ENCODE measurements around the gene ABCC9. TPM values are rescaled to one million over a fixed set of nuclear protein-coding genes. Genes with fewer than 3 reads are reported as not detected.
"Not testable (repeated sequence)": the region's sequence is repeated elsewhere in the genome, so short reads cannot be mapped to it uniquely, and the experiment has no call there.

The ABCC9 gene
- total and polyA plus RNA-seq, 10 donors, result 0.42 to 21.8 (median 14.2) TPM

DNA sequence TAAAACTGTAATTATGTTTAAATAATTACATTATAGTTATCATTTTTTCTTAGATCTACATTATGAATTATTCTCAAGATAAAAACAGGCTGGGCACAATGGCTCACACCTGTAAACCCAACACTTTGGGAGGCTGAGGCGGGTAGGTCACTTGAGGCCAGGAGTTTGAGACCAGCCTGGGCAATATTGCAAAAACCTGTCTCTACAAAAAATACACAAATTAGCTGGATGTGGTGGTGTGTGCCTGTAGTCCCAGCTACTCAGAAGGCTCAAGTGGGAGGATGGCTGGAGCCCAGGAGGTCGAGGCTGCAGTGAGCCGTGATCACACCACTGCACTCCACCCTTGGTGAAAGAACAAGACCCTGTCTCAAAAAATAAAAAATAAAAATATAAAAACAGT is 126.4 kb downstream of the ABCC9 start:
- intact Hi-C loops (cut with DNase I; ENCODE audit: low total_unique reads), result no loop called here

GRCh38 chr12:21814327-21814726 is 126.9 kb downstream of the ABCC9 start:
- Histone ChIP-seq H3K9me3 (peaks cover 0 to 18% (median 10%) of the 10 kb centered on the region in 8 donors), H3K27me3 (replicated peaks in 1 of 7) (no peaks in the 10 kb centered on the region), H3K4me3 (no peak overlapping the region), H3K4me1 (no peaks in the 10 kb centered on the region), H3K27ac (no peak overlapping the region), H3K36me3 (no peaks in the 10 kb centered on the region)
- TF ChIP-seq POLR2AphosphoS5 (IDR thresholded peaks at IDR 0.05), result no peak
- TF ChIP-seq, protein P1, sequence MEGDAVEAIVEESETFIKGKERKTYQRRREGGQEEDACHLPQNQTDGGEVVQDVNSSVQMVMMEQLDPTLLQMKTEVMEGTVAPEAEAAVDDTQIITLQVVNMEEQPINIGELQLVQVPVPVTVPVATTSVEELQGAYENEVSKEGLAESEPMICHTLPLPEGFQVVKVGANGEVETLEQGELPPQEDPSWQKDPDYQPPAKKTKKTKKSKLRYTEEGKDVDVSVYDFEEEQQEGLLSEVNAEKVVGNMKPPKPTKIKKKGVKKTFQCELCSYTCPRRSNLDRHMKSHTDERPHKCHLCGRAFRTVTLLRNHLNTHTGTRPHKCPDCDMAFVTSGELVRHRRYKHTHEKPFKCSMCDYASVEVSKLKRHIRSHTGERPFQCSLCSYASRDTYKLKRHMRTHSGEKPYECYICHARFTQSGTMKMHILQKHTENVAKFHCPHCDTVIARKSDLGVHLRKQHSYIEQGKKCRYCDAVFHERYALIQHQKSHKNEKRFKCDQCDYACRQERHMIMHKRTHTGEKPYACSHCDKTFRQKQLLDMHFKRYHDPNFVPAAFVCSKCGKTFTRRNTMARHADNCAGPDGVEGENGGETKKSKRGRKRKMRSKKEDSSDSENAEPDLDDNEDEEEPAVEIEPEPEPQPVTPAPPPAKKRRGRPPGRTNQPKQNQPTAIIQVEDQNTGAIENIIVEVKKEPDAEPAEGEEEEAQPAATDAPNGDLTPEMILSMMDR (IDR thresholded peaks at IDR 0.05 in 8 of 11, conservative IDR thresholded peaks at IDR 0.05 in 3 of 11), result no peak
- no peak for TF ChIP-seq POLR2A (IDR thresholded peaks at IDR 0.05)
- intact Hi-C loops (cut with DNase I; ENCODE audit: low total_unique reads), result no loop called here
- no peak for DNase-seq
- 80 to 93% (median 85%) methylated on average over 2 of the region's 2 CpGs for WGBS, 5 donors

More for the DNA sequence above, 126.4 kb downstream of the ABCC9 start:
- H3K9me3 ChIP-seq, result peaks cover 0 to 16% (median 9%) of the 10 kb centered on the region in 8 donors
- no peak overlapping the region for H3K4me3 ChIP-seq
- no peak for TF ChIP-seq POLR2A (IDR thresholded peaks at IDR 0.05)
- TF ChIP-seq POLR2AphosphoS5 (IDR thresholded peaks at IDR 0.05), result no peak
- TF ChIP-seq, protein P1 (IDR thresholded peaks at IDR 0.05 in 8 of 11, conservative IDR thresholded peaks at IDR 0.05 in 3 of 11), result no peak
- DNase-seq, result no peak
- no peak overlapping the region for H3K27ac ChIP-seq
- WGBS, 5 donors, result 81 to 94% (median 86%) methylated on average over 3 of the region's 3 CpGs
- no peaks in the 10 kb centered on the region for H3K4me1 ChIP-seq
- no peaks in the 10 kb centered on the region for H3K27me3 ChIP-seq (replicated peaks in 1 of 7)
- no peaks in the 10 kb centered on the region for H3K36me3 ChIP-seq

GRCh38 chr12:21813751-21814150 is 127.5 kb downstream of the ABCC9 start:
- no peaks in the 10 kb centered on the region for H3K36me3 ChIP-seq
- TF ChIP-seq POLR2A (IDR thresholded peaks at IDR 0.05) (no peak), POLR2AphosphoS5 (IDR thresholded peaks at IDR 0.05) (no peak)
- TF ChIP-seq, protein P1 (IDR thresholded peaks at IDR 0.05 in 8 of 11, conservative IDR thresholded peaks at IDR 0.05 in 3 of 11), result no peak
- H3K27ac ChIP-seq, result no peak overlapping the region
- H3K27me3 ChIP-seq (replicated peaks in 1 of 7), result no peaks in the 10 kb centered on the region
- peaks cover 0 to 18% (median 10%) of the 10 kb centered on the region in 8 donors for H3K9me3 ChIP-seq
- 78 to 87% (median 82%) methylated on average over 3 of the region's 3 CpGs for WGBS, 5 donors
- H3K4me1 ChIP-seq, result no peaks in the 10 kb centered on the region
- no peak overlapping the region for H3K4me3 ChIP-seq
- DNase-seq, result no peak
- intact Hi-C loops (cut with DNase I; ENCODE audit: low total_unique reads), result no loop called here

DNA sequence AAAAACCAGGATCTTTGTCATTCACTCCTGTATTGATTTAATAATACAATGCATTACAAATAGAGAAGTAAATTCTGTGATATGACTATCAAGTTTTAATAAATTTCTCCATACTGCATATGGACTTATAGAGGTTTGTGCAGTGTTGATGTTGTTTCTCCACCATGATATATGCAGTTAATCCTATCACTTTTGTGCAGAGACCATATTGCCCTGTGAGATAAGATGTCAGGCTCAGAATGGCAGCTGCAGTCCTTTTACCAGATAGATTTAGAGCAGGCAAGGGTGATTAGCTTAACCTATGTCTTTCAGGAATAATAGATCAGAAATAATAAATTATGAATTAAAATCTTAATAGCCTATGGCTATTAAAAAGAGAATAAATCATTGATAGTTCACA is 128.1 kb downstream of the ABCC9 start:
- no peaks in the 10 kb centered on the region for H3K4me1 ChIP-seq
- peaks cover 0 to 18% (median 10%) of the 10 kb centered on the region in 8 donors for H3K9me3 ChIP-seq
- no peak overlapping the region for H3K27ac ChIP-seq
- intact Hi-C loops (cut with DNase I; ENCODE audit: low total_unique reads), result no loop called here
- H3K4me3 ChIP-seq, result no peak overlapping the region
- TF ChIP-seq POLR2A (IDR thresholded peaks at IDR 0.05) (no peak), POLR2AphosphoS5 (IDR thresholded peaks at IDR 0.05) (no peak)
- TF ChIP-seq, protein P1 (IDR thresholded peaks at IDR 0.05 in 8 of 11, conservative IDR thresholded peaks at IDR 0.05 in 3 of 11), result no peak
- H3K27me3 ChIP-seq (replicated peaks in 1 of 7), result no peaks in the 10 kb centered on the region
- no peak for DNase-seq
- H3K36me3 ChIP-seq, result no peaks in the 10 kb centered on the region

DNA sequence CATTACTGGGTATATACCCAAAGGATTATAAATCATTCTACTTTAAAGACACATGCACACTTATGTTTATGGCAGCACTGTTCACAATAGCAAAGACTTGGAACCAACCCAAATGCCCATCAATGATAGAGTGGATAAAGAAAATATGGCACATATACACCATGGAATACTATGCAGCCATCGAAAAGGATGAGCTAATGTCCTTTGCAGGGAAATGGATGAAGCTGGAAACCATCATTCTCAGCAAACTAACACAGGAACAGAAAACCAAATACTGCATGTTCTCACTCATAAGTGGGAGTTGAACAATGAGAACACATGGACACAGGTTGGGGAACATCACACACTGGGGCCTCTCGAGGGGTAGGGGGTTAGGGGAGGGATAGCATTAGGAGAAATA is 128.9 kb downstream of the ABCC9 start:
- H3K4me3 ChIP-seq; H3K27ac ChIP-seq; H3K4me1 ChIP-seq; intact Hi-C loops (cut with DNase I; ENCODE audit: low total_unique reads); DNase-seq; H3K27me3 ChIP-seq (replicated peaks in 1 of 7); H3K36me3 ChIP-seq: not testable (repeated sequence)
- 62 to 85% (median 76%) methylated on average over 2 of the region's 2 CpGs for WGBS, 5 donors
- peaks cover 0 to 18% (median 10%) of the 10 kb centered on the region in 8 donors for H3K9me3 ChIP-seq

Measured in spleen (tissue), 11 donors.